Fibroblast of pulmonary artery (primary cell): ENCODE results near the gene THOC7.
A peak's percentile ranks its signal among the peaks of the same experiment; 100 is the strongest.

Experiments
- DNase-seq: peaks from one replicate; pipeline ENCODE4 v3.0.0-alpha.2; 2010; ENCODE audit warnings: low read depth
- H3K4me3 ChIP-seq: replicated peaks from 2 replicates; pipeline ENCODE4 v1.5.1; 2011; ENCODE audit warnings: low read depth, mild to moderate bottlenecking, control low read depth, low read length, moderate library complexity
- TF ChIP-seq, protein P1 (sequence below): IDR thresholded peaks from 2 replicates; pipeline ENCODE4 v1.5.1; 2011; ENCODE audit warnings: mild to moderate bottlenecking, control low read depth, low read length, inconsistent platforms; ENCODE audit errors: missing control alignments

THOC7 gene

GRCh38 chr3:63870615-63871005 lies 7.0 kb upstream of the THOC7 start:
- no peak for DNase-seq
- no peak overlapping the region for H3K4me3 ChIP-seq
- TF ChIP-seq, protein P1, sequence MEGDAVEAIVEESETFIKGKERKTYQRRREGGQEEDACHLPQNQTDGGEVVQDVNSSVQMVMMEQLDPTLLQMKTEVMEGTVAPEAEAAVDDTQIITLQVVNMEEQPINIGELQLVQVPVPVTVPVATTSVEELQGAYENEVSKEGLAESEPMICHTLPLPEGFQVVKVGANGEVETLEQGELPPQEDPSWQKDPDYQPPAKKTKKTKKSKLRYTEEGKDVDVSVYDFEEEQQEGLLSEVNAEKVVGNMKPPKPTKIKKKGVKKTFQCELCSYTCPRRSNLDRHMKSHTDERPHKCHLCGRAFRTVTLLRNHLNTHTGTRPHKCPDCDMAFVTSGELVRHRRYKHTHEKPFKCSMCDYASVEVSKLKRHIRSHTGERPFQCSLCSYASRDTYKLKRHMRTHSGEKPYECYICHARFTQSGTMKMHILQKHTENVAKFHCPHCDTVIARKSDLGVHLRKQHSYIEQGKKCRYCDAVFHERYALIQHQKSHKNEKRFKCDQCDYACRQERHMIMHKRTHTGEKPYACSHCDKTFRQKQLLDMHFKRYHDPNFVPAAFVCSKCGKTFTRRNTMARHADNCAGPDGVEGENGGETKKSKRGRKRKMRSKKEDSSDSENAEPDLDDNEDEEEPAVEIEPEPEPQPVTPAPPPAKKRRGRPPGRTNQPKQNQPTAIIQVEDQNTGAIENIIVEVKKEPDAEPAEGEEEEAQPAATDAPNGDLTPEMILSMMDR = no peak

DNA sequence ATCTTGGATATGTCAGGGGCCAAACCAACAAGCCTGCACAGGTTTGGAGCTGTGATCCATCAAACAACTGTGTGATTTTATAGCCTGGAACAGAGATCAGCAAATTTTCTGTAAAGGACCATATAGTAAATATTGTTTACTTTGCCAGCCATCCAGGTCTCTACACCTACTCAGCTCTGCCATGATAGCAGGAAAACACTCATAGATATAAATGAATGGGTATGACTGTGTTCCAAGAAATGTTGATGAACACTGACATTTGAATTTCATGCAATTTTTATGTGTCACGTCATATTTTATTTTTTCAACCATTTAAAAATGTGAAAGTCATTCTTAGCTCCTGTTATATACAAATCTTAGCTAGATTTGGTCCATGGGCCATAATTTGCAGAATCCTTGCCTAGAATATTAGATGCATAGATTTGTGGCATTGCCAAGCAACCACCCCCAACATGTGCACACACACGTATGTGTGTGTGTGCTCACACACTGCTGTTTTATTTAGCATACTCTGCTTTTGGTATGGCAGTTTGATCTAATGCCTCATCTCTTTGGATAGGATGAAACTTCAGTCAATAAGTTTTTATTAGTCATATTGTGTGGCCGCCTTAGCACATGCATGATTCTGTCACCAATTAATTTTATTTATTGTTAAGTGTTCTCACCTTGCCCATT lies 6.5 kb upstream of the THOC7 start:
- H3K4me3 ChIP-seq = no peak overlapping the region
- TF ChIP-seq, protein P1 = no peak
- DNase-seq = no peak

DNA sequence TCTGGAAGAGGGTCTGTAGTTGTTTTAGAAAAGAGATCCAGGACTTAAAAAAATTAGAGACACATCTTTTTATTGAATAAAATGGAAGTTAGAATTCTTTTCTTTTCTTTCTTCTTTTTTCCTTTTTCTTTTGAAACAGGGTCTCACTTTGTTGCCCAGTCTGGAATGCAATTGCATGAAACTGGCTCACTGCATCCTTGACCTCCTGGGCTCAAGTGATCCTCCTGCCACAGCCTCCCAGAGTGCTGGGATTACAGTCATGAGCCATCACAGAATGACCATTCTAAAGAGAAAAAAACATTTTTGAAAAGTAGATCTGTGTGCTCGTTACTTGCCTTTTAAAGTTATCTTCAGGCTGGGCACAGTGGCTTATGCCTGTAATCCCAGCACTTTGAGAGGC lies 3.6 kb upstream of the THOC7 start:
- TF ChIP-seq, protein P1 = no peak
- H3K4me3 ChIP-seq = no peak overlapping the region
- DNase-seq = no peak

- peak overlapping the region; percentile 81 for H3K4me3 ChIP-seq
- DNase-seq = no peak
- TF ChIP-seq, protein P1 = no peak
Measured at GRCh38 chr3:63864965-63865327, 1.3 kb upstream of the THOC7 start.

GRCh38 chr3:63864008-63864964 lies 681 bp upstream of the THOC7 start:
- TF ChIP-seq, protein P1 = no peak
- H3K4me3 ChIP-seq = peak overlapping the region; percentile 81

DNA sequence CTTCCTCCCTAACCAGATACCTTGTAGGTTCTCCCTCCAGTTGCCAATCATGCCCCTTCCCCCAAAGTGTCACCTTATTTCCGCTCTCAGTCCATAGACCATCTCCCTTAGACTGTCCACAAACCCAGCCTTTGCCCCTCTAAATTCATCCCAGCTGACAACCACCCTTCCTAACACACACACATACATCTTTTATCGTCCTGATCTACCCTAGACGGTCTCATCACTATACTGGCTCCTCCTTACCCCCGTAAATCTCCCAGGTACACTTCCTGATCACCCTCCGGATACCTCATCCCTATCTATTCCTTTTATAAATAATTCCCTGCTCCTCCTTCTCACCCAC lies 828 bp downstream of the THOC7 start:
- TF ChIP-seq, protein P1 = no peak
- H3K4me3 ChIP-seq = peak overlapping the region; percentile 81
- no peak for DNase-seq

More at GRCh38 chr3:63864008-63864964, 681 bp upstream of the THOC7 start:
- no peak for DNase-seq
